ENCODE data around the gene UQCRQ.
"Not testable (repeated sequence)": the region's sequence is repeated elsewhere in the genome, so short reads cannot be mapped to it uniquely, and the experiment has no call there.

UQCRQ gene

GRCh38 chr5:132832612-132833011 lies 33.8 kb upstream of the UQCRQ start:
- DNase-seq (ENCODE audit: low spot score): no peak

GRCh38 chr5:132834057-132834456 lies 32.4 kb upstream of the UQCRQ start:
- DNase-seq (ENCODE audit: low spot score): no peak

DNA sequence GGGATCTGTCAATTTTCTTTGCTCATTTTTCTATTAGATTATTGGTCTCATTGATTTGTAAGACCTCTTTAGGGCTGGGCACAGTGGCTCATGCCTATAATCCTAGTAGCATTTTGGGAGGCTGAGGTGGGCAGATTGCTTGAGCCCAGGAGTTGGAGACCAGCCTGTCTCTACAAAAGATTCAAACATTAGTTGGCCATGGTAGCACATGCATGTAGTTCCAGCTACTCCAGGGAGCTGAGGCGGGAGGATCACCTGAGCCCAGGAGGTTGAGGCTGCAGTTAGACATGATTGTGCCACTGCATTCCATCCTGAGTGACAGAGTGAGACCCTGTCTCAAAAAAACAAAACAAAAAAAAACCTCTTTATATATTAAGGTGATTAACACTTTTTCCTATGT lies 29.6 kb upstream of the UQCRQ start:
- no peak for DNase-seq (ENCODE audit: low spot score)

DNA sequence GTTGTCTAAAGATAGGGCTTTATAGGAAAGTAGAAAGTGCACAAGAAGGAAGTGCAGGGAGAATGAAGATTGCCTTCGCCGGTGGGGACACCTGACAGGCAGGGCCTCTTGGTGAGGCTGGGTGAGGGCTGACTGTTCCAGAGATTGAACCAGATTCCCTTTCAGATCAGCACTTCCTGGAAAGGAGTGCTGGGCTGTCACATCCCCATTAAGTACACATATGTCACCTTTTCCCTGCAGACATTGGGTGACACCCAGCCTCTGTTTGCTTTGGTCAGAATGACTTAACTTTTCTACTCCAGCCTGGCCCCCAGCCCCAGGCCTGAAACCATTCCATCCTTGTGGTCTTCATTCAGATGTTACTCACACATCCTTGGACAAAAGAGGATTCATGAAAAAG lies 28.6 kb upstream of the UQCRQ start:
- peak; percentile 30 for DNase-seq (ENCODE audit: low spot score)

GRCh38 chr5:132838516-132839282 lies 27.7 kb upstream of the UQCRQ start:
- DNase-seq (ENCODE audit: low spot score): no peak

DNA sequence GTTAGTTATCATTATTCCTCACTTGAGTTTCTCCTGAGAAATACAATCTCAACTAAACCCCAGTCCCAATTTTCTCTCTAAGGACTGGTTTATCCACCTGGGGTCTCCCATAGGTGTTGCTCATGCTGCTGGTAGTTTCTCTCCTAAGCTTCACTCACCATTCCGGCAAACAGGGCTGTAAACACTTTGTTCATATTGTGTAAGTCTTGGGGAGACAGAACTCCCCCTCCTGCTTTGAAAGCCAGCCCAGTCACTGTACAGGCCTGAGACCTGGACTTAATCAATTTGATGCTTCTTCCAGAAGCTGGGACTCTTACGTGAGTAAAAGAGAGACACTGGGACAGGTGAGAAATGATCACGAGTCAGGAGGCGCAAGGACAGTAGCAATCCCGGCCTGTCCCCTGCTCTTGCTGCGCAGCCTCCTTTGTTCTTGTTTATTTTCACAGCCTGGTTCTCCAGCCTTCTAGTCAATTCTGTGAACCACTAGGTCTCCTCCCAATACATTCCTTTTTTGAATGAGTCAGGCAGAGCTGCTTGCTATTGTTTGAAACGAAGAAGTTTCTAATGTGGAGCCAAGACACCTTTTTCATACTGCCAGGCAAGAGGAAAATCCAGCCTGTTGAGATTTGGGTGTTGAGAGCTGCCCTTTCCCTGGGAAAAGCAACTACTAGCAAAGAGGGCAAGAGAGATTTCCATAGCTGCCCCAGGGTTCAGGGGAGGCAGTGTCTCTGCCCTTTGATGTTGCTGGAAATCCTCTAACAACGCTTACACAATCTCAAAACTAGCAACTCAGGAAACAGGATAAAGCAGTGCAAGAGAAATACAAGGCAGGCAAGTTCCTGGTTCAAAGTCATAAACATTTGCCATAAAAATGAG lies 26.8 kb upstream of the UQCRQ start:
- DNase-seq (ENCODE audit: low spot score): peak; percentile 9

DNA sequence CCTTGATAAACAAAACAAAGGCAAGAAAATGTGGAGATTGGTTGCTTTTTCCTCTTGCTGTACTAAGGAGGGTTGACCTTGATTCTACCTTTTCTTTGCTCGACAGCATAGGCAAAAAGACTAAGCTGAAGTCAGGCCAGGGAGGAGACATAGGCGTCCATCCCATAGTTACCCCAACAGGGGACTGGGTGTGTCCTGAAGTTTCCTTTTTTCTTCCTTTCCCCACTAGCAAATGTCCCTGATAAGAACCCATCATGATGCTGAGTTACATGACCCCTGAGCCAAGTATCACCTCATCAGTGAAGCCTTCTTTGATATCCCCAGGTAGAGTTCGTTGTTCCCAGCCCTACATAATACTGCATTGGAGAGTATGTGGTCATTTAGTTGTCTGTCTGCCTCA lies 26.1 kb upstream of the UQCRQ start:
- no peak for DNase-seq (ENCODE audit: low spot score)

DNA sequence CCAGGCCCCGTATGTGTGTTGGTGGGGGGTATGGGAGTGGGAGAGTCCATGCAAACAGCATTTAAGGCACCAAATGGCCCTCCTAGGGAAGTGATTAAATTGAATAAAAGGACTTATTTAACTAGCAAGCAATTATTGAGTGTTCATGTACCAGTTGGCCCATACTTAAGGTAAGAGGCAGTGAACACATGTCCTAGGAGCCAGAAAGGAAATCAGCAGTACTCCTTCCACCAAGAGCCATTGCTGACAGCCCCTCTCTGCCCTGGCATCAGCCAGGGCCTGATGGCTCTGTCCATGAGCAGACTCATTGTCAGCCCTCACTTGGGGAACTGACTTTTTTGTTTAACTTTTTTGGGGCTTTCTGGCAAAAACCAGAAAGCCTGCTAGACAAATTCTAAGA lies 25.5 kb upstream of the UQCRQ start:
- no peak for DNase-seq (ENCODE audit: low spot score)

DNA sequence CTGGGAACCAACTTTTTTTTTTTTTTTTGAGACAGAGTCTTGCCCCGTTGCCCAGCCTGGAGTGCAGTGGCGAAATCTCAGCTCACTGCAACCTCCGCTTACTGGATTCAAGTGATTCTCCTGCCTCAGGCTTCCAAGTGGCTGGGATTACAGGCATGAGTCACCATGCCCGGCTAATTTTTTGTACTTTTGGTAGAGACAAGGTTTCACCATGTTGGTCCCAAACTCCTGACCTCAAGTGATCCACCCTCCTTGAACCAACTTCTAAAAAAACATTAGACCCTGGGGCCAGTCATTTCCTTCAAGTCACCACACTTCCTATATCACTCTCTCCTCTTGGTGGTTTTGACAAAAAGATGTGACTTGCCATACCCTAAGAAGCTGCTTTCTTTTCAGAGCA lies 25.1 kb upstream of the UQCRQ start:
- DNase-seq (ENCODE audit: low spot score): no peak

- no peak for DNase-seq (ENCODE audit: low spot score)
These were observed 18.2 kb upstream of the UQCRQ start for GRCh38 chr5:132848270-132848669.

- no peak for DNase-seq (ENCODE audit: low spot score)
These were observed 17.1 kb upstream of the UQCRQ start for GRCh38 chr5:132849347-132849746.

DNA sequence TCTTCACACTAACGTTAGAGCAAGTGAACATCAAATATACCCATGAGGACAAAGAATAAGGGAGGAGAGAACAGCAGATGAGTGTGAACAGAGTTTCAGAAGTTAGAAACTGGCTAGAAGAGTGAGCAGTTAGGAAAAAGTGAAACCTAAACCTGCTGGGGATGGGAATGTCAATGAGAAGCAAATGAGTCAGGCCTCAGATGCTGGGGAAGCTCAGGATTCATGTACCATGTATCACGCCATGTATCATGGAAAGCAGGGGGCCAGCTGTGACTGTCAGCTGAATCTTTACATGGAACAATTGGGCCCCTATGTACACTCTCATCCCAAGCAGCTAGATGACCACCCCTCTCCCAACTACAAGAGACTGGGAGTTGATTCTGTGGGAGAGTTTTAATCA lies 16.4 kb upstream of the UQCRQ start:
- peak; percentile 45 for DNase-seq (ENCODE audit: low spot score)

DNA sequence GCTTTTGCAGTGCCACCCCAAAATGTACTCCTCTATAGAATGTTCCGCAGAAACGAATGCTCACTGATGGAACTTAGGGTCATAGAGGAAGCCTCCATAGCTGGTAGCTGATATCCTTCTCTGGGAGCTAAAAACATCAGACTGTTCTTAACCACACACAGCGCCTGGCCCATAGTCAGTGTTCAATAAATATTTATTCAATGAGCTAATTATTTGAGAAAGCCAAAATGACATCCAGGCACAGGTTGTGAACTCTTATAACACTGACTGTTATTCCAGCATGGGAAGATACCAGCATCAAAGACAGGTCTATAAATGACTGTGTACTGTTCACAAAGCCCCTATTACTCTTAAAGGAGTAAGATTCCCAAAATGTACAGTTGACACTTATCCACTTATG lies 13.1 kb upstream of the UQCRQ start:
- no peak for DNase-seq (ENCODE audit: low spot score)

GRCh38 chr5:132853790-132854189 lies 12.7 kb upstream of the UQCRQ start:
- DNase-seq (ENCODE audit: low spot score): no peak

- DNase-seq (ENCODE audit: low spot score): no peak
These were observed 12.1 kb upstream of the UQCRQ start for GRCh38 chr5:132854301-132854700.

DNA sequence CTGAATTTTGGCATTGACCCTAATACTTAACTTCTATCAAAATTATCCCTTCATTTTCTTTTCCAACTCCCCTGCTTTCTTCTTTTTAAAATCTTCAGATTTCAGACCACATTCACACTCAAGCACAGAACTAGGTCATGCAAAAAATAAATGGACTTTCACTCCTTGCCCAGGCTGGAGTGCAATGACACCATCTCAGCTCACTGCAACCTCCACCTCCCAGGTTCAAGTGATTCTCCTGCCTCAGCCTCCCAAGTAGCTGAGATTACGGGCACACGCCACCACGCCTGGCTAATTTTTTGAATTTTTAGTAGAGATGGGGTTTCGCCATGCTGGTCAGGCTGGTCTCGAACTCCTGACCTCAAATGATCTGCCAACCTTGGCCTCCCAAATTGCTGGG lies 11.4 kb upstream of the UQCRQ start:
- DNase-seq (ENCODE audit: low spot score): not testable (repeated sequence)

GRCh38 chr5:132856011-132856410 lies 10.4 kb upstream of the UQCRQ start:
- DNase-seq (ENCODE audit: low spot score): no peak

DNA sequence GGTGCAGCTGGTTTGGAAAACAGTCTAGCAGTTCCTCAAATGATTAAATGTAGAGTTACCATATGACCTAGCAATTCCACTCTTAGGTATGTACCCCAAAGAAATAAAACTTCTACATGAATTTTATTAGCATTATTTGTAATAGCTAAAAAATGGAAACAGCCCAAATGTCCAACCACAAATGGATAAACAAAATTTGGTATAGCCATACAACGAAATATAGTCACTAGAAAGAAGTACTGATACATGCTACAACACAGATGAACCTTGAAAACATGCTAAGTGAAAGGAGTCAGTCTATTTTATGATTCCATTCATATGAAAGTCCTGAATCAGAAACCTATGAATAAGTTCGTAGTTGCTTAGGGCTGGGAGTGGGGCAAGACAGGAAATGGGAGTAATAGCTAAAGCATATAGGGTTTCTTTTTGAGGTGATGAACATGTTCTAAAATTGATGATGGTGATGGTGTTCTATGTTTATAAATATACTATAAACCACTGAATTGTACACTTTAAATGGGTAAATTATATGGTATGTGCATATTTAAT lies 6.5 kb upstream of the UQCRQ start:
- no peak for DNase-seq (ENCODE audit: low spot score)

GRCh38 chr5:132860742-132861141 lies 5.7 kb upstream of the UQCRQ start:
- DNase-seq (ENCODE audit: low spot score): no peak

GRCh38 chr5:132865668-132866341 lies 637 bp upstream of the UQCRQ start:
- no peak for DNase-seq (ENCODE audit: low spot score)

DNA sequence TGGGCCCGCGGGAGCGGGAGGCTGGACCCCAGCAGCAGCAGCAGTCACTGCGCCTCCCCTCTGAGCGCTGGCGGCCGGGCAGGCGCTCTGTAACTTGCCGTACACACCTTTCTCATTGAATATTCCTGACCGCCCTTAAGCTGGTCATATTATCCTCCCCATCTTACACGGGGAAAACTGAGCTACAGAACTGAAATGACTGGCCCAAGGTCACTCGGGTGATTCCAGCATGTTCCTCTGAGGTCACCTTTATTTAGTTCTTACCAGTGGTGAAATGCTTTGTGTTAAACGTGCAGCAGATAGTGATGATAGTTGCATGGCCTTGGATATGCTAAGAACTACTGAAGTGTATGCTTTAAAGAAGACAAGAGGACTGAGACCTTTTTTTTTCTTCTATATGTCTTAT lies 607 bp downstream of the UQCRQ start:
- DNase-seq (ENCODE audit: low spot score): no peak

DNA sequence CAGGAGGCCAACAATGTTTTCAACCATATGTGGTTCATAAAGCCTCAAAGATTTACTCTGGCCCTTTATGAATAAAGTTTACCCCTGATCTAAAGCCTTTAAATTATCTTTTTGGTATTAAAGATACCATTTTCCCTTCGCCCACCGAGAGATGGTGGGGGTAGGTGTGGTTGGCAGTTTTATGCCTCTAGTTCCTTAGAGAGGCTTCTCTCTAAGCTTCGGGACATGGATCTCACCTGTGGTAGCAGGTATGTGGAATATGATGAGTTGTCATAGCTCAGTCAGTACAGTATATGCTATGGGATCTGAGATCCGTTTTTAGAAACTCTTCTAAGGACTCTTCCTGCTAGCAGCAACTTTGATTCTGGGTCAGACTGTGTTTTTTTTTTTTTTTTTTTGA lies 2.3 kb downstream of the UQCRQ start:
- DNase-seq (ENCODE audit: low spot score): no peak

DNA sequence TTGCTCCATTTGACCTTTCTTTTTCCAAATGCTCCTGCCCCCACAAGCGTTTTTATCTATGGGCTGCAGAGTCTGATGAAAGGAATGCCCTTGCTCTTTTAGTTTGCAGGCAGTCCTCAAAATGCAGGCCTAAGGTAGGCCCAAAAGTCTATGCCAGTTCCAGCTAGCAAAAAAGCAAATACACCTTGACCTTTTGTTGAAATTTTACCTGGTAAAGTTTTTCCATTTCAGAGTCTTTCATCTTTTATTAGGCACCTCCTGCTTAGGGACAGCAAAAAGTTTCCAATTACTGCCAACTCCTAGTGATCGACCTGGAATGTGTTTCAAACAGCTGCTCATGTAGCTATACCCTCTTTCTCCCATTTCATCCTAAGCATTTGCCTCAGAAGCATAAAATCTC lies 4.4 kb downstream of the UQCRQ start:
- DNase-seq (ENCODE audit: low spot score): no peak
